HG03280 (cell line): ENCODE data around the gene IRAK2.
"Not testable (repeated sequence)": the region's sequence is repeated elsewhere in the genome, so short reads cannot be mapped to it uniquely, and the experiment has no call there.

Experiments used
- ATAC-seq: cut with Tn5 transposase; IDR thresholded peaks from one replicate; pipeline ENCODE4 v1.9.1; 2021; ENCODE audit warnings: mild to moderate bottlenecking, moderate library complexity; ENCODE audit not compliant: unreplicated experiment

Gene IRAK2

DNA sequence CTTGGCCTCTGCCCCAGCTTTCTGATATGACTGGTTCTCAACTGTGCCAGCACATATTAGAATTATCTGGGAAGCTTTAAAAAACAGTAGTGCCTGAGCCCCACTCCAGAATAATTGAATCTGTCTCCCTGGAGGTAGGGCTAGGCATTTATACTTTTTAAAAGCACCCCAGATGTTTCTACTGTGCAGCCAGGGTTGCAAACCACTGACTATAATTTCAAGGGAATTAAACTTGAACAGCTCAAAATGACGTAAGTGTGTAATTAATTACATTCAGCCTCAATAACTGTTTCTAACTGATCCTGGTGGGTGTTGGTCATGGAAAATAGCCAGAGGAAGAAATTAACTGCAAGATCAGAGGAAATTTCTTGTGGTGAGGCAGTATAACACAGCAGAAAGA is 4.4 kb upstream of the IRAK2 start:
- ATAC-seq, result no peak

- ATAC-seq, result no peak
Measured at GRCh38 chr3:10160925-10161324, 3.8 kb upstream of the IRAK2 start.

DNA sequence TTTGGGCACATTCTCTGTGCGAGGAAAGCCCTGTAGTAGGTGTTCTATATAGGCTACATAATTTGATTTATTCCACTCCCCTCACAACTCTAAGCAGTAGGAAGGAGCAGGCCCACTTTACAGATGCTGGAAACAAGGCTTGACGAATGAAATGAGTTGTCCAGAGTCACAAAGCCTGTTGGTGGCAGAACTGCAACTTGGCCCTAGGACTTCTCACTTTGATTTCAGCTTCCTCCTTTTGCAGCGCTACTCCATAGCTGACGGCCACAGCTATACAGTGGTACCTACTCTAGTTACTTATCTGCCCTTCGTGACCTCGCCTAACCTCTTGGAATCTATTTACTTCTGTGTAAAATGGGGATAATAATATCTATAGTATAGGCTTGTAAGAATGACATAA is 2.5 kb upstream of the IRAK2 start:
- no peak for ATAC-seq

DNA sequence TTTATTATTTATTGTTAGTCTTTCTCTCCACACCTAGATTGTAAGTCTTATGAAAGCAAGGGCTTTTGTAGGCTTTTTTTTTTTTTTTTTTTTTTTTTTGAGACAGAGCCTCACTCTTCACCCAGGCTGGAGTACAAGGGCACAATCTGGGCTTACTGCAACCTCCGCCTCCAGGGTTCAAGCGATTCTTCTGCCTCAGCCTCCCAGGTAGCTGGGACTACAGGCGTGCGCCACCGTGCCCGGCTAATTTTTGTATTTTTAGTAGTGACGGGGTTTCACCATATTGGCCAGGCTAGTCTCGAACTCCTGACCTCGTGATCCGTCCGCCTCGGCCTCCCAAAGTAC is 546 bp upstream of the IRAK2 start:
- not testable (repeated sequence) for ATAC-seq

GRCh38 chr3:10166213-10166604 is 1.5 kb downstream of the IRAK2 start:
- ATAC-seq, result no peak

DNA sequence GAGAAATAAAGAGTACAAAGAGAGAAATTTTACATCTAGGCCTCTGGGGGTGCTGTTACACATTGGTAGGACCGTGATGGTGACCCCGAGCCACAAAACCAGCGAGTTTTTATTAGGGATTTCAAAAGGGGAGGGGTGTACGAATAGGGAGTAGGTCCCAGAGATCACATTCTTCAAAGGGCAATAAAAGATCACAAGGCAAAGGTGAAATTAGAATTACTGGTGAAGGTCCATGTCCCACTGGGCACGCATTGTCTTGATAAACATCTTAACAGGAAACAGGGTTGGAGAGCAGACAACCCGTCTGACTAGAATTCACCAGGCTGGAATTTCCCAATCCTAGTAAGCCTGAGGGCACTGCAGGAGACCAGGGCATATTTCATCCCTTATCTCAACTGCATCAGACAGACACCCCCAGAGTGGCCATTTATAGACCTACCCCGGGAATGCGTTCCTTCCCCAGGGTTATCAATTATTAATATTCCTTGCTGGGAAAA is 4.3 kb downstream of the IRAK2 start:
- ATAC-seq, result no peak

- ATAC-seq, result no peak
Measured at GRCh38 chr3:10170915-10171478, 6.3 kb downstream of the IRAK2 start.

GRCh38 chr3:10173095-10173925 is 8.6 kb downstream of the IRAK2 start:
- no peak for ATAC-seq

GRCh38 chr3:10173926-10174435 is 9.3 kb downstream of the IRAK2 start:
- no peak for ATAC-seq

DNA sequence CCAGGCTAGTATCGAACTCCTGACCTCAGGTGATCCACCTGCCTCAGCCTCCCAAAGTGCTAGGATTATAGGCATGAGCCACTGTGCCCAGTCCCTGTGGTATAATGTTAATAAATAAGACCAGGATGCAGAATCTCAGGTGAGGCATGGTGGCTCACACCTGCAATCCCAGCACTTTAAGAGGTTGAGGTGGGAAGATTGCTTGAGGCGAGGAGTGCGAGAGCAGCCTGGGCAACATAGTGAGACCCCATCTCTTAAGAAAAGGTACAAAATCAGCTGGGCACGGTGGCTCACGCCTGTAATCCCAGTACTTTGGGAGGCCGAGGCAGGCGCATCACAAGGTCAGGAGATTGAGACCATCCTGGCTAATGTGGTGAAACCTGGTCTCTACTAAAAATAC is 10.6 kb downstream of the IRAK2 start:
- not testable (repeated sequence) for ATAC-seq

DNA sequence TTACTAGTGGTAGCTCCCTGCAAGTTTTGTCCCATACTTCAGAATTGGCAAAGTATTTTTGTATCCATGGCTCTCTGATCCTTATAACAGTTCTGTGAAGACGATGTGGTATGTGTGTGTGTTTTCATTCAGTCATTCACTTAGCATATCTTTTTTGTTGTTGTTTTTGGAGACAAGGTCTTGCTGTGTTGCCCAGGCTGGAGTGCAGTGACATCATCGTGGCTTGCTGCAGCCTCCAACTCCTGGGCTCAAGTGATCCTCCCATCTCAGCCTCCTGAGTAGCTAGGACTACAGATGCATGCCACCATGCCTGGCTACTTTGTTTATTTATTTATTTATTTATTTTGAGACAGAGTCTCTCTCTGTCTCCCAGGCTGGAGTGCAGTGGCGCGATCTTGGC is 11.4 kb downstream of the IRAK2 start:
- not testable (repeated sequence) for ATAC-seq

GRCh38 chr3:10177737-10178136 is 13.0 kb downstream of the IRAK2 start:
- no peak for ATAC-seq

- no peak for ATAC-seq
Measured at GRCh38 chr3:10178892-10179291, 14.2 kb downstream of the IRAK2 start.

- no peak for ATAC-seq
Measured at GRCh38 chr3:10180289-10180688, 15.6 kb downstream of the IRAK2 start.

DNA sequence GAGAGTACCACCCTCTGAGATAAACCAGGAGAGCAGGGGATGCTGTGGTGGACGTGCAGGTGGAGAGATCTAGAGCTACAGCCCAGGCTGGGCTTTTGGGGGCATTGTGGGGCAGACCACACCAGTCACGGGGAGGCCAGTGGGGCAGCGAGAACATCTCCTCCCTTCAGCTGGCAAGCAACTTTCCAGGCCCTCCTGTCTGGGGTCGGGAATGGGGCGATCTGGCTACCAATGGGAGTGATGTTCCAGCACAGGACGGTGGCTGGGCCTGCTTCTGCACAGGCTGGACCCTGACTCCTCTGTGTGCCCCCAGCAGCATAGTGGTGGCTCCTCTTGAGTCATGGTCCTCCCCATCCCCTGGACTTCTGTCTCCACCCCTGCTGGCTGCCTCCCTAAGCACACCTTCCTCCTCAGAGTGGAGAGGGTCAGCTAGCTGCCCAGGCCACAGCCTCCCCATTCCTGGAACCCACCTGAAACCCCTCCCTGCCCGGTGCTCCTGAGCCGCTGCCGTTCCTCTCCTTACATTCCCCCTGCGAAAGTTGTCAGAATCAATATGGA is 16.1 kb downstream of the IRAK2 start:
- no peak for ATAC-seq

- no peak for ATAC-seq
Measured at GRCh38 chr3:10182950-10183349, 18.2 kb downstream of the IRAK2 start.

- no peak for ATAC-seq
Measured at GRCh38 chr3:10184250-10184649, 19.5 kb downstream of the IRAK2 start.

DNA sequence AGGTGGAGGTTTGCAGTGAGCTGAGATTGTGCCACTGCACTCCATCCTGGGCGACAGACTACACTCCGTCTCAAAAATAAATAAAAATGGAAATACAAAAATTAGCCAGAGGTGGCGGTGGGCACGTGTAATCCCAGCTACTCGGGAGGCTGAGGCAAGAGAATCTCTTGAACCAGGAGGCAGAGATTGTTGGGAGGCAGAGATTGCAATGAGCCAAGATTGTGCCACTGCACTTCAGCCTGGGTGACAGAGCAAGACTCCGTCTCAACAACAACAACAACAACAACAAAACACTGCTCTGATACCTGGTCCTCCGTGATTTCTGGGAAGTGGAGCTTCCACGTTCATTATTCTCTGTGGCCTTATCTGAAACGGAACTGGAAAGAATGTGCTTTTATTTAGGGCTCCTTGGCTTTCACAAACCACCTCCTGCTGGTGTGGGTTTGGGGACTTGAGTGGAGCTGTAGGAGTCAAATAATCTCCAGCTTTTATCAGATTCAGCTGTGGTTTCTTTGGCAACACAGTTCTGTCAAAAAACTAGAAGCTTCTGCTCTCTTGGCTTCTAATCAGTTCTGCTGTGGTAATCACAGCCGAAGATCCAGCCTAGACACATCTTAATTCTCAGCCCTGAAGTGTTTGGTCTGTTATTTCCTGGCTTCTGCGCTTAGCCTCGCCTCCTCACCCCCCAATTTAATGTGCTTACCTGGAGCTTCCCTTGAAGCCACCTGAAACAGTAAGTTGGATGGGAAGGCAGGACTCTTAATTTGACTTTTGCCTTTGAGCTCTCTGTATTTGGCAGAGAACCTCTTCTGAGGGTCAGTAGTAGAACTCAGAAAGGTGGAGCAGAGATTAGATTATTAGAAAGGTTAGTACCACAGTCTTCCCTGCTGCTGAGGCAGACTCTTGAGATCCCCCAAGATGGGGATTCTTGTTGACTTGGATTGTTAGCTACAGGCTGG is 21.4 kb downstream of the IRAK2 start:
- no peak for ATAC-seq

- no peak for ATAC-seq
Measured at GRCh38 chr3:10187290-10187876, 22.7 kb downstream of the IRAK2 start.

GRCh38 chr3:10187944-10188343 is 23.2 kb downstream of the IRAK2 start:
- no peak for ATAC-seq
